K562 (cell line): ENCODE results near the gene KCNK6. TPM values are rescaled to one million over a fixed set of nuclear protein-coding genes. Genes with fewer than 3 reads are reported as not detected.

ENCODE experiments used
- EP400 ChIP-seq: fragments of 450-650 bp; IDR thresholded peaks from 2 replicates; pipeline ENCODE4 v1.6.1; 2017; ENCODE audit warnings: antibody characterized with exemption, mild to moderate bottlenecking, moderate library complexity
- HOXB6 ChIP-seq: fragments of 250-450 bp; sonication (Bioruptor Pico); IDR thresholded peaks from 2 replicates; pipeline ENCODE4 v1.5.1; 2022; ENCODE audit warnings: mild to moderate bottlenecking, borderline replicate concordance
- PBX2 ChIP-seq, 2 experiments: IDR thresholded peaks in 1 of 2; conservative IDR thresholded peaks in 1 of 2; 2 replicates each; pipeline ENCODE4 v1.6.1; 2016; ENCODE audit warnings: low read depth in 2 of 2, mild to moderate bottlenecking in 1 of 2, missing compliant biosample characterization in 1 of 2, missing genetic modification characterization in 1 of 2, moderate library complexity in 1 of 2
- SMAD4 ChIP-seq: fragments of 250-450 bp; sonication (Bioruptor Pico); conservative IDR thresholded peaks from 2 replicates; pipeline ENCODE4 v1.8.0; 2021; ENCODE audit warnings: inconsistent platforms, mild to moderate bottlenecking, moderate library complexity
- TCF7 ChIP-seq: sonication (generic); IDR thresholded peaks from 2 replicates; pipeline ENCODE4 v1.6.1; 2016; ENCODE audit warnings: antibody characterized with exemption, borderline replicate concordance
- THRB ChIP-seq: fragments of 450-650 bp; formaldehyde crosslinking; conservative IDR thresholded peaks from 2 replicates; pipeline ENCODE4 v1.4.0; 2022; ENCODE audit warnings: mild to moderate bottlenecking, missing genetic modification characterization
- ZFP91 ChIP-seq: sonication (generic); formaldehyde crosslinking; IDR thresholded peaks from 2 replicates; pipeline ENCODE4 v1.8.0; 2022; ENCODE audit warnings: mild to moderate bottlenecking, missing genetic modification reagents
- ZFPM2 ChIP-seq: fragments of 250-450 bp; sonication (Bioruptor Pico); IDR thresholded peaks from 2 replicates; pipeline ENCODE4 v1.5.1; 2022; ENCODE audit warnings: mild to moderate bottlenecking
- ZMIZ1 ChIP-seq, 2 experiments: fragments of 150-350 bp in 1 of 2; IDR thresholded peaks; 2 replicates each; pipeline ENCODE4 v1.6.1; 2012 to 2016; ENCODE audit warnings: low read depth in 2 of 2, low read length in 2 of 2, mild to moderate bottlenecking in 1 of 2, moderate library complexity in 1 of 2
- polyA plus RNA-seq, 8 experiments: library from polyadenylated mRNA; depleted of rRNA in 4 of 8; stranded (reverse) in 5 of 8; unstranded in 3 of 8; fragments of >200 nt; fragmentation: Nextera tagmentation in 2 of 8; fragmentation: Illumina TruSeq in 1 of 8; extraction: Ambion mirVana in 2 of 8; extraction: Trizol in 1 of 8; gene quantifications; 2 replicates each; pipeline versions ENCODE4 v1.2.1 to v1.2.3, GENCODE V29; 2011 to 2014; ENCODE audit warnings: inconsistent platforms in 1 of 8, missing spikeins in 1 of 8
- total RNA-seq, 7 experiments: library from RNA; depleted of rRNA in 6 of 7; stranded (reverse); fragments of >200 nt in 6 of 7; fragmentation: Illumina TruSeq in 2 of 7; extraction: Trizol in 2 of 7; gene quantifications; 2 replicates each; pipeline versions ENCODE4 v1.2.1 to v1.2.3, GENCODE V29; 2011 to 2021; ENCODE audit warnings: low replicate concordance in 1 of 7
- TF ChIP-seq, protein P1 (sequence below): sonication (generic); formaldehyde crosslinking; IDR thresholded peaks from 2 replicates; pipeline ENCODE4 v1.8.1; 2023; ENCODE audit warnings: mild to moderate bottlenecking, missing genetic modification reagents, moderate library complexity

Gene KCNK6
- total and polyA plus RNA-seq, 9 of the 15 experiments (the other 6 are each of a cell fraction or from before 2014, with no cell fraction given) = 0.05 to 0.42 (median 0.15) TPM

GRCh38 chr19:38374332-38375097, 54.9 kb downstream of the KCNK6 start, which contains the start of gene PSMD8 (continued):
- peak in 1 of 2 experiments; percentile 15; a peak in 1 of 4 replicates for TF ChIP-seq ZMIZ1 (IDR thresholded peaks at IDR 0.05; ENCODE audit: low read depth in 2 of 2, low read length in 2 of 2)
- 0 out of 2 replicates have a peak, but pooled peaks have one; percentile 24 for TF ChIP-seq ZFP91 (CRISPR knock-in tag)
- TF ChIP-seq SMAD4 = peak; percentile 51; the same call in 1 of the 2 replicates
- peak; percentile 30; the same call in 1 of the 2 replicates for TF ChIP-seq PBX2 (CRISPR knock-in tag; IDR thresholded peaks at IDR 0.05; ENCODE audit: low read depth)
- peak; percentile 79 for TF ChIP-seq PBX2 (tag; conservative IDR thresholded peaks at IDR 0.05; ENCODE audit: low read depth)
- peak; percentile 93 for TF ChIP-seq EP400
- TF ChIP-seq THRB = peak; percentile 39; the same call in 1 of the 2 replicates
- TF ChIP-seq, protein P1, sequence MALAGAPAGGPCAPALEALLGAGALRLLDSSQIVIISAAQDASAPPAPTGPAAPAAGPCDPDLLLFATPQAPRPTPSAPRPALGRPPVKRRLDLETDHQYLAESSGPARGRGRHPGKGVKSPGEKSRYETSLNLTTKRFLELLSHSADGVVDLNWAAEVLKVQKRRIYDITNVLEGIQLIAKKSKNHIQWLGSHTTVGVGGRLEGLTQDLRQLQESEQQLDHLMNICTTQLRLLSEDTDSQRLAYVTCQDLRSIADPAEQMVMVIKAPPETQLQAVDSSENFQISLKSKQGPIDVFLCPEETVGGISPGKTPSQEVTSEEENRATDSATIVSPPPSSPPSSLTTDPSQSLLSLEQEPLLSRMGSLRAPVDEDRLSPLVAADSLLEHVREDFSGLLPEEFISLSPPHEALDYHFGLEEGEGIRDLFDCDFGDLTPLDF (CRISPR knock-in tag) = peak; percentile 90
- TF ChIP-seq TCF7 = peak; percentile 86
- no peak for TF ChIP-seq HOXB6 (CRISPR knock-in tag)
- 0 out of 2 replicates have a peak, but pooled peaks have one; percentile 12 for TF ChIP-seq ZFPM2
